ENCODE measurements around the gene CCK.
"Not testable (repeated sequence)": the region's sequence is repeated elsewhere in the genome, so short reads cannot be mapped to it uniquely, and the experiment has no call there.

The CCK gene

DNA sequence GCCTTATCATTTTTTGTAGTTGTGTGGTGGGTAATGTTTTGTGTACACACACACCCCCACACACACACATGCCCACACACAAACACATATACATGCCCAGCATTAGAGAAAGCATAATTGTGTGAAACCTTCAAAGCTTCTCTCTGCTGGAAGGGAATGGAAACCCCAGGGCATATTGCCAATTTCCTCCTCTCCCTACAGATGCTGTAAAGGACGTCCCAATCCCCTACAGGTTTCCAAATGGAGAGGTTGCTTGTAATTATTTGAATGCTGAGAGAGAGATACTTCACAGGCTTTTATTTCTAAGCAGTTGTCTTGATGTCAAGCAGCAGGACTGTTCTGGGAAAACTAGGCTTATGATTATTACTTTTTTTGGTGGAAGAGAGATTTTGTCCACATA, 23.0 kb upstream of the CCK start:
- no peaks in the 10 kb centered on the region for H3K4me1 ChIP-seq (ENCODE audit: control insufficient read depth, insufficient read depth, low read length)
- H3K36me3 ChIP-seq (ENCODE audit: insufficient read depth, low read length), result no peaks in the 10 kb centered on the region
- H3K4me3 ChIP-seq (ENCODE audit: low read length), result no peak overlapping the region
- peaks cover 5% of the 10 kb centered on the region for H3K27me3 ChIP-seq (ENCODE audit: control insufficient read depth, insufficient read depth, low read length)
- no peak overlapping the region for H3K4me2 ChIP-seq (ENCODE audit: low read length)
- no peak overlapping the region for H3K9ac ChIP-seq (ENCODE audit: low read depth, low read length)
- no peaks in the 10 kb centered on the region for H3K9me3 ChIP-seq (replicated peaks; ENCODE audit: low read length)

DNA sequence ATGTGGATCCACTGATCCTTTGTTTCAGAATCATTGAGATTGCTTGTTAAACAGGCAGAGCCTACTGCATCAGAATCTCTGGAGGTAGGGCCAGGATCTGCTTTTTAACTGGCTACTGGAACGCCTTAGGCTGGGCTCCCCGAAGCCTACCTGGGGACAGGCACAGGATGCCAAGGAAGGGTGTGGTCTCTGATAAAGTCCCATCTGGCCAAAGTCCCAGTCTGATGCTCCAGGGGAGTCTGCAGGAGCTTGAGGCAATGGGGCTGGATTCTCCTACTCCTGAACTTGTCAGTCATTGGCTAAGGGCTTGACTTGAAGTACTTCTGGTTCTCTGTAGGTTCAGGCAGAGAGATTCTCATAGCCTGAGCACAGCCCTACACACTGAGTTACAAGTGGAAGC, 22.4 kb upstream of the CCK start:
- no peaks in the 10 kb centered on the region for H3K4me1 ChIP-seq (ENCODE audit: control insufficient read depth, insufficient read depth, low read length)
- no peak overlapping the region for H3K9ac ChIP-seq (ENCODE audit: low read depth, low read length)
- H3K4me3 ChIP-seq (ENCODE audit: low read length), result no peak overlapping the region
- H3K4me2 ChIP-seq (ENCODE audit: low read length), result no peak overlapping the region
- no peaks in the 10 kb centered on the region for H3K9me3 ChIP-seq (replicated peaks; ENCODE audit: low read length)
- peaks cover 5% of the 10 kb centered on the region for H3K27me3 ChIP-seq (ENCODE audit: control insufficient read depth, insufficient read depth, low read length)
- H3K36me3 ChIP-seq (ENCODE audit: insufficient read depth, low read length), result no peaks in the 10 kb centered on the region

DNA sequence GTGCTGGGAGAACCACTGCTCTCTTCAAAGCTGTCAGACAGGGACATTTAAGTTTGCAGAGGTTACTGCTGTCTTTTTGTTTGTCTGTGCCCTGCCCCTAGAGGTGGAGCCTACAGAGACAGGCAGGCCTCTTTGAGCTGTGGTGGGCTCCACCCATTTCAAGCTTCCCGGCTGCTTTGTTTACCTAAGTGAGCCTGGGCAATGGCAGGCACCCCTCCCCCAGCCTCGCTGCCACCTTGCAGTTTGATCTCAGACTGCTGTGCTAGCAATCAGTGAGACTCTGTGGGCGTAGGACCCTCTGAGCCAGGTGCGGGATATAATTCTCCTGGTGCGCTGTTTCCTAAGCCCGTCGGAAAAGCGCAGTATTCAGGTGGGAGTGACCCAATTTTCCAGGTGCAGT, 21.4 kb upstream of the CCK start:
- H3K36me3 ChIP-seq (ENCODE audit: insufficient read depth, low read length); H3K4me3 ChIP-seq (ENCODE audit: low read length); H3K4me1 ChIP-seq (ENCODE audit: control insufficient read depth, insufficient read depth, low read length); H3K27me3 ChIP-seq (ENCODE audit: control insufficient read depth, insufficient read depth, low read length); H3K9me3 ChIP-seq (replicated peaks; ENCODE audit: low read length); H3K4me2 ChIP-seq (ENCODE audit: low read length); H3K9ac ChIP-seq (ENCODE audit: low read depth, low read length): not testable (repeated sequence)

DNA sequence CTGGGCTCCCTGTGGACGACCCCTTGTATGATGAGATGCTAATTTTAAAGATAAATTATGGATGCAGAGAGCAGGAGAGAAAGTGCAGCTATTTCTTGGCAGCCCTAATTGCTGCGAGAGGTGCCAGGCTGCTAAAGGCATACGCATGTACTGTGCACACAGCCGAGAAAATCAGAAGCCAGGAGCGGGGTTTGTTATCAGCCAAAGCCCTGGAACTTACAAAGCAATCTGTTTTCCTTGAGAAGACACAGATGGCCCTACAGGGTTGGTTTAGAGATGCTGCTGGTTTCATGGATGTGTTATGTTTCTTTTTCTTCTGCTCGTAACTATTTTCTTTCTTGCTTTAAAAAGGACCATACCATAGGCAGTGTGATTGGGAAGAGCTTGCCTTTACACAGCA, 11.7 kb upstream of the CCK start:
- no peaks in the 10 kb centered on the region for H3K36me3 ChIP-seq (ENCODE audit: insufficient read depth, low read length)
- H3K9ac ChIP-seq (ENCODE audit: low read depth, low read length), result no peak overlapping the region
- H3K4me1 ChIP-seq (ENCODE audit: control insufficient read depth, insufficient read depth, low read length), result no peaks in the 10 kb centered on the region
- no peak overlapping the region for H3K4me3 ChIP-seq (ENCODE audit: low read length)
- H3K4me2 ChIP-seq (ENCODE audit: low read length), result no peak overlapping the region
- no peaks in the 10 kb centered on the region for H3K9me3 ChIP-seq (replicated peaks; ENCODE audit: low read length)
- peaks cover 30% of the 10 kb centered on the region for H3K27me3 ChIP-seq (ENCODE audit: control insufficient read depth, insufficient read depth, low read length)

DNA sequence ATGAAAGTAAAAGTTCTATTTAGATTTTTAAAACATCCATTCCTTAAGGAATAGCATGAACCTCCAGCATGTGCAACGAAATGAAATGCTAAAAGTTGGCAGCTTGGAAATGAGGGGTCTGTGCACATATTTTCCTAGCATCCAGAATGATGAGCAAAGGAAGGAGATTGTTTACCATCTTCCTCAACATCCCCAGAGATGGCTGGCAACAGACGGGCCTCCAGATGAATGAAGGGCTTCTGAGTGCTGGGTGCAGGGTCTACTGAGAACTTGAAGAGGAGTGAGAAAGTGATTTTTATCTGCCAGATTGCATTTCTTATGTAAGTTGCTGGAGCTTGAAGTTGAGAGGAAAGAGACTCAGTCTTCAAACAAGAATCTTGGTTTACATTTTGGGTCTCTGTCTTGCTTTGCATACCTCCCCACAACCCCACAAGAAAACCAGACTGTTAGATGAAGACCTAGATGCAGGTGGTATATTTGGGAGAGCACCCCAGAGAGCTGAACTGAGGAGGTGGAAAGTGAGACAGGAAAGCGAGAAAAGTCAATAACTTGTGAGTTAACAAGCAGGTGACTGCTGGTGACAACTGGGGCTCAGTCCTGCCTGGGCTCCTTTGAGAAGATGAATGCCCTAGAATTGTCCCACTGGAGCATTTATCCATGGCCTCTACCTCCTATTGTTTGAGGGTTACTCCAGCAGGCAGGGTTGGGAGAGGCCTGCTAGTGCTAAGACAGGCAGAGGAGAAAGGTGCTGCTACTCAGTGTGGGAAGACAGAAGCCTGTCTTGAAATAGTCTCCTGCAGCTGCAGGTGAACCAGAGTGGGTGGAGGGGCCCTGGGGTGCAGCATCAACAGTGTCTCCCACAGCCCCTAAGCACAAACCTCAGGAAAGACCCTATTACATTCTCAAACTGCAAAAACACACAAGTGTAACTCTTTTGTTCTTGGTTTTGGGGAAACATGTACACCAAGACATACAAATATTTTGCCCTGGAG, 10.5 kb upstream of the CCK start:
- Histone ChIP-seq H3K36me3 (ENCODE audit: insufficient read depth, low read length) (no peaks in the 10 kb centered on the region), H3K4me1 (ENCODE audit: control insufficient read depth, insufficient read depth, low read length) (no peaks in the 10 kb centered on the region)

DNA sequence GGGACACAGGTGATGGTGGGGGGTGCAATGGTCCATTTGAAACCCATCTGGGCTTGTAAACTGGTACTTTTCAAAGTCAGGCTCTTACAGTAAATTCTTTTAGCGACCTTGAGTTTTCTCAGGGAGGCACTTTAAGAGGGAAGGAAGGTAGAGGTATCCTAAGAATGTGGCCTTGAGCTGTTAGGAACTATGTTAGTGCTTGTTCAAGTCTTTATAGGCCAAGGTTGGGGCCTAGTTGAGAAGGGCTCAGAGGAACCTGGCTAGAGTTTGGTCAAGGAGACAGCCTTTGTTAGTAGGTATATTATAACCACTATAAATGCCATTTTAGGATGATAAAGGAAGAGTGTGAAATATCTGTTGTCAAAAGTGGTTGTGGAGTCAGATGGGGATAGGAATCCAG, 9.2 kb upstream of the CCK start:
- H3K4me2 ChIP-seq (ENCODE audit: low read length), result no peak overlapping the region
- H3K4me1 ChIP-seq (ENCODE audit: control insufficient read depth, insufficient read depth, low read length), result no peaks in the 10 kb centered on the region
- no peaks in the 10 kb centered on the region for H3K36me3 ChIP-seq (ENCODE audit: insufficient read depth, low read length)
- H3K9me3 ChIP-seq (replicated peaks; ENCODE audit: low read length), result no peaks in the 10 kb centered on the region
- H3K27me3 ChIP-seq (ENCODE audit: control insufficient read depth, insufficient read depth, low read length), result peaks cover 47% of the 10 kb centered on the region
- H3K9ac ChIP-seq (ENCODE audit: low read depth, low read length), result no peak overlapping the region
- H3K4me3 ChIP-seq (ENCODE audit: low read length), result no peak overlapping the region

More for the DNA sequence above, 10.5 kb upstream of the CCK start:
- Histone ChIP-seq H3K9ac (ENCODE audit: low read depth, low read length) (no peak overlapping the region), H3K4me2 (ENCODE audit: low read length) (no peak overlapping the region), H3K27me3 (ENCODE audit: control insufficient read depth, insufficient read depth, low read length) (peaks cover 35% of the 10 kb centered on the region), H3K4me3 (ENCODE audit: low read length) (no peak overlapping the region), H3K9me3 (replicated peaks; ENCODE audit: low read length) (no peaks in the 10 kb centered on the region)

DNA sequence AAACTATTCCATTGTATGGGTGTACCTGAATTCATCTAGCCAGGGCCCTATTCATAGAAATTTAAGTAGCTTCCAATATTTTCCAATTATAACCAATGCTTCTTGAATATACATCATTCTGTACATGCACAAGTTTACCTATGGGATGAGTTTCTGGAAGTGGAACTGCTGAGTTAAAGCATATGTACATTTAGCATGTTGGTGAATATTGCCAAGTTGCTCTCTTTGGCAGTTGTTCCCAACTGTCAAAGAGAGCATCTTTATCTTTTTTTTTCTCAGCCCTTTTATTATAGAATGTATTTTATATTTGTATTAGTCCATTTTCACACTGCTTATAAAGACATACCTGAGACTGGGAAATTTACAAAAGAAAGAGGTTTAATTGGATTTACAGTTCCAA, 8.3 kb upstream of the CCK start:
- no peak overlapping the region for H3K4me3 ChIP-seq (ENCODE audit: low read length)

DNA sequence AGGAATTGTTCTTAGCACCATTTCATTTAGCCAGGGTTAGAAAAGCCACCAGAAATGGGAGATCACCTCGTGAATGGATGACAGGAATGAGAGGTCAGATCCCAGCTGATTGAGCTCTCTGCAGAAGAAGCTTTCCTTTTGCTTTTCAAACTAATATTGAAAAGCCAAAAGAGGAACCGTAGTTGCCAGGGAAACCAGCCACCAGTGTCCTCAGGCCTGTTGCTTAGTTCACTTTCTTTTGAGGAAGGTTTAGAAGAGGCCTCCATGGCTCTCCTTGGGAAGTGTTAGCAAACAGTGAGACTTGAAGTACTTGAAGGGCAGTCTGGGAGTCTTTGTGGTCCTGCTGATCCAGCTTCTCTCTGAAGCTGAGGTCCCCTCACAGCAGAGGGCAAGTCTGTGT, 7.4 kb upstream of the CCK start:
- no peak overlapping the region for H3K4me2 ChIP-seq (ENCODE audit: low read length)
- H3K9ac ChIP-seq (ENCODE audit: low read depth, low read length), result no peak overlapping the region
- peaks cover 60% of the 10 kb centered on the region for H3K27me3 ChIP-seq (ENCODE audit: control insufficient read depth, insufficient read depth, low read length)
- no peaks in the 10 kb centered on the region for H3K36me3 ChIP-seq (ENCODE audit: insufficient read depth, low read length)
- no peaks in the 10 kb centered on the region for H3K4me1 ChIP-seq (ENCODE audit: control insufficient read depth, insufficient read depth, low read length)
- no peak overlapping the region for H3K4me3 ChIP-seq (ENCODE audit: low read length)
- H3K9me3 ChIP-seq (replicated peaks; ENCODE audit: low read length), result no peaks in the 10 kb centered on the region

More for the DNA sequence above, 8.3 kb upstream of the CCK start:
- no peaks in the 10 kb centered on the region for H3K4me1 ChIP-seq (ENCODE audit: control insufficient read depth, insufficient read depth, low read length)
- H3K9ac ChIP-seq (ENCODE audit: low read depth, low read length), result no peak overlapping the region
- H3K36me3 ChIP-seq (ENCODE audit: insufficient read depth, low read length), result no peaks in the 10 kb centered on the region
- H3K27me3 ChIP-seq (ENCODE audit: control insufficient read depth, insufficient read depth, low read length), result peaks cover 56% of the 10 kb centered on the region
- H3K9me3 ChIP-seq (replicated peaks; ENCODE audit: low read length), result no peaks in the 10 kb centered on the region
- H3K4me2 ChIP-seq (ENCODE audit: low read length), result no peak overlapping the region

DNA sequence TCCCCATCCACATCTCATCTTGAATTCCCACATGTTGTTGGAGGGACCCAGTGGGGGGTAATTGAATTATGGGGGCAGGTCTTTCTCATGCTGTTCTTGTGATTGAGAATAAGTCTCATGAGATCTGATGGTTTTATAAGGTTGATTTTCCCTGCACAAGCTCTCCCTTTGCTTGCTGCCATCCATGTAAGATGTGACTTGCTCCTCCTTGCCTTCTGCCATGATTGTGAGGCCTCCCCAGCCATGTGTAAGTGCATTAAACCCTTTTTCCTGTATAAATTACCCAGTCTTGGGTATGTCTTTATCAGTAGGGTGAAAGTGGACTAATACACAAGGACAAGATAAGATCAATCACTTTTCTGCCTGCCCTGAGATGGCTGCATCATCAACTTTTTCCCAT, 5.8 kb upstream of the CCK start:
- Histone ChIP-seq H3K9ac (ENCODE audit: low read depth, low read length) (no peak overlapping the region), H3K27me3 (ENCODE audit: control insufficient read depth, insufficient read depth, low read length) (peaks cover 65% of the 10 kb centered on the region), H3K4me1 (ENCODE audit: control insufficient read depth, insufficient read depth, low read length) (no peaks in the 10 kb centered on the region), H3K9me3 (replicated peaks; ENCODE audit: low read length) (no peaks in the 10 kb centered on the region), H3K4me3 (ENCODE audit: low read length) (no peak overlapping the region), H3K36me3 (ENCODE audit: insufficient read depth, low read length) (no peaks in the 10 kb centered on the region), H3K4me2 (ENCODE audit: low read length) (no peak overlapping the region)

DNA sequence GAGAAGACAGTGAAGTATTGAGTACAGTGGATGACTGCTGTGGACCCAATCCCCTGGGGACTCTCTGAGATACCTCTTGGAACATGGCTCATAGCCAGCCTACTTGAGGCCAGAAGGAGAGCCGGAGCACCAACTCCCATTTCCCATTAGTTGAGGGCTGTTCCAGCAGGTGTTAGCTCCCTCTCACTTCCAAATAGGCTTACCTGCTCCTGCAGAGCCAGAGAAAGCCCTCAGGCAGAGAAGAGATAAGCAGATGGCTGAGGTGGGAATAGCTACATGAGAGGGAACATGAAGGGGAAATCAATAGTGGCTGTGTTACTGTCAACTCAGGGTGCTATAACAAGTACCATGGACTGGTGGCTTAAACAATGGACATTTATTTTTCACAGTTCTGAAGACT, 4.6 kb upstream of the CCK start:
- H3K4me1 ChIP-seq (ENCODE audit: control insufficient read depth, insufficient read depth, low read length), result no peaks in the 10 kb centered on the region
- H3K36me3 ChIP-seq (ENCODE audit: insufficient read depth, low read length), result no peaks in the 10 kb centered on the region
- H3K9ac ChIP-seq (ENCODE audit: low read depth, low read length), result no peak overlapping the region
- peaks cover 64% of the 10 kb centered on the region for H3K27me3 ChIP-seq (ENCODE audit: control insufficient read depth, insufficient read depth, low read length)
- H3K9me3 ChIP-seq (replicated peaks; ENCODE audit: low read length), result no peaks in the 10 kb centered on the region
- H3K4me2 ChIP-seq (ENCODE audit: low read length), result no peak overlapping the region
- no peak overlapping the region for H3K4me3 ChIP-seq (ENCODE audit: low read length)

DNA sequence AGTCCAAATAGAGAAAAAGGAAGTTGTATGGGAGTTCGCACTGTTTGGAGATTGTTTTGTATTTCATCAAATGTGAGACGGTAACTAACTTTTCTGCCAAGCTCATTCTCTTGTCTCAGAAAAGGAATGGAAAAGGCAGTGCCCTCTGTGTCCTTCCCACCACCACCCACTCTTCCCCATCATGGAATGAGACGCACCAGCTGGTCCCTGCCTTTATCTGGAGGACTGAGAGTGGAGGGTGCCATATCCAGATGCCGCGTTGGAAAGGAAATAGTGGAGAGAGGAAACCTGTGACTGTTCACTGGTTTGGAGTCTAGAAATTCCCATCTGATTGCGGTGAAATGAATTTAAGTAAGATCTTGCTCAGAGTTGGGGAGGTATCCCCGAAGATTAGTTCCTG, 3.7 kb upstream of the CCK start:
- H3K36me3 ChIP-seq (ENCODE audit: insufficient read depth, low read length), result no peaks in the 10 kb centered on the region
- no peak overlapping the region for H3K4me3 ChIP-seq (ENCODE audit: low read length)
- no peak overlapping the region for H3K9ac ChIP-seq (ENCODE audit: low read depth, low read length)
- no peaks in the 10 kb centered on the region for H3K9me3 ChIP-seq (replicated peaks; ENCODE audit: low read length)
- peaks cover 73% of the 10 kb centered on the region for H3K27me3 ChIP-seq (ENCODE audit: control insufficient read depth, insufficient read depth, low read length)
- no peak overlapping the region for H3K4me2 ChIP-seq (ENCODE audit: low read length)
- peaks cover 2% of the 10 kb centered on the region for H3K4me1 ChIP-seq (ENCODE audit: control insufficient read depth, insufficient read depth, low read length)

DNA sequence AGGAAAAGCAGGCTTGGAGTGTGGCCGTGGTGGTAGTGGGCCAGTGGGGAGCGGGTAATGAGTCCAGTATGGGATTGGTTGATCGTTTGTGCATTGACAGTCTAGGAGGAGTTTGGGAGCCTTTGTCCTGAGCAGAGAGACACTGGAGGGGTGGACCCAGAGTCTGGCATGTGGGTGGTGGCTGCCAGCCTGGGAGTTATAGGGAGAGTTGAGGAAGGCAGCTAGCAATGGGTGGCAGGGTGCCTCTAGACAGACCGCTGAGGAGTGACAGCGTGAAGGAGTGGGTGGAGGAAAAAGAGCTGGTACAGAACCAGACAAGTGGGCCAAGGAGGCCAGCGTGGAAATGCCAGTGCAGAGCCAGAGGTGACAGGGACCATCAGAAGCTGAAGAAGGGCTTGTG, 1.9 kb upstream of the CCK start:
- no peak overlapping the region for H3K9ac ChIP-seq (ENCODE audit: low read depth, low read length)
- no peaks in the 10 kb centered on the region for H3K36me3 ChIP-seq (ENCODE audit: insufficient read depth, low read length)
- H3K27me3 ChIP-seq (ENCODE audit: control insufficient read depth, insufficient read depth, low read length), result peaks cover 83% of the 10 kb centered on the region
- no peak overlapping the region for H3K4me2 ChIP-seq (ENCODE audit: low read length)
- H3K9me3 ChIP-seq (replicated peaks; ENCODE audit: low read length), result no peaks in the 10 kb centered on the region
- H3K4me1 ChIP-seq (ENCODE audit: control insufficient read depth, insufficient read depth, low read length), result peaks cover 4% of the 10 kb centered on the region
- no peak overlapping the region for H3K4me3 ChIP-seq (ENCODE audit: low read length)

Data from skeletal muscle satellite cell (primary cell).